Right lobe of liver (tissue), 4 donors: ENCODE data around the gene PCCA.
"Not testable (repeated sequence)": the region's sequence is repeated elsewhere in the genome, so short reads cannot be mapped to it uniquely, and the experiment has no call there.

Experiments used
- POLR2A ChIP-seq: fragments of 450-650 bp; IDR thresholded peaks from one replicate; pipeline ENCODE4 v1.6.1; 2017; ENCODE audit warnings: antibody characterized with exemption, mild to moderate bottlenecking
- TF ChIP-seq, protein P1 (sequence below), 4 donors: fragments of 200-600 bp in 3 of 4; fragments of 450-650 bp in 1 of 4; IDR thresholded peaks; one replicate each; pipeline versions ENCODE4 v1.5.1 to v1.8.0; 2016 to 2022; ENCODE audit warnings: antibody characterized with exemption in 4 of 4, mild to moderate bottlenecking in 2 of 4
- donor health status: DM: no; HTN: no; CAD: no.
- donor health status: DM: no; HTN: no; CAD: no.
- donor health status: DM: no; HTN: yes; CAD: no.

DNA sequence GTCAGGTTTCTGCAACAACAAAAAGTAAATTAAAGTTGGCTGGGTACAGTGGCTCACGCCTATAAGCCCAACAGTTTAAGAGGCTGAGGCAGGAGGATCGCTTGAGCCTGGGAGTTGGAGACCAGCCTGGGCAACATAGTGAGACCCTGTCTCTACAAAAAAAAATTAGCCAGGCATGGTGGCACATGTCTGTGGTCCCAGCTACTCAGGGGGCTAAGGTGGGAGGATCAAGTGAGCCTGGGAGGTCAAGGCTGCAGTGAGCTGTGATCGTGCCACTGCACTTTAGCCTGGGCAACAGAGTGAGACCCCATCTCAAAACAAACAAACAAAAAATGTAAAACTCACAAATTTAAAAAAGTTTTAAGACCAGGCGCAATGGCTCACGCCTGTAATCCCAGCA is 299.3 kb downstream of the PCCA start:
- TF ChIP-seq POLR2A: not testable (repeated sequence)
- TF ChIP-seq, protein P1, sequence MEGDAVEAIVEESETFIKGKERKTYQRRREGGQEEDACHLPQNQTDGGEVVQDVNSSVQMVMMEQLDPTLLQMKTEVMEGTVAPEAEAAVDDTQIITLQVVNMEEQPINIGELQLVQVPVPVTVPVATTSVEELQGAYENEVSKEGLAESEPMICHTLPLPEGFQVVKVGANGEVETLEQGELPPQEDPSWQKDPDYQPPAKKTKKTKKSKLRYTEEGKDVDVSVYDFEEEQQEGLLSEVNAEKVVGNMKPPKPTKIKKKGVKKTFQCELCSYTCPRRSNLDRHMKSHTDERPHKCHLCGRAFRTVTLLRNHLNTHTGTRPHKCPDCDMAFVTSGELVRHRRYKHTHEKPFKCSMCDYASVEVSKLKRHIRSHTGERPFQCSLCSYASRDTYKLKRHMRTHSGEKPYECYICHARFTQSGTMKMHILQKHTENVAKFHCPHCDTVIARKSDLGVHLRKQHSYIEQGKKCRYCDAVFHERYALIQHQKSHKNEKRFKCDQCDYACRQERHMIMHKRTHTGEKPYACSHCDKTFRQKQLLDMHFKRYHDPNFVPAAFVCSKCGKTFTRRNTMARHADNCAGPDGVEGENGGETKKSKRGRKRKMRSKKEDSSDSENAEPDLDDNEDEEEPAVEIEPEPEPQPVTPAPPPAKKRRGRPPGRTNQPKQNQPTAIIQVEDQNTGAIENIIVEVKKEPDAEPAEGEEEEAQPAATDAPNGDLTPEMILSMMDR (IDR thresholded peaks at IDR 0.05): not testable (repeated sequence)
